ENCODE results near the gene FHOD1. TPM values are rescaled to one million over a fixed set of nuclear protein-coding genes. Genes with fewer than 3 reads are reported as not detected.

FHOD1 gene
- total RNA-seq, 1 donor from 2014 or later = 71.7 TPM

- H3K4me3 Mint-ChIP-seq (ENCODE audit: unreplicated experiment) = no peak overlapping the region
- H3K4me1 Mint-ChIP-seq (ENCODE audit: unreplicated experiment) = peaks cover 6% of the 10 kb centered on the region
- no peak for DNase-seq (ENCODE audit: extremely low spot score, unreplicated experiment)
- TF ChIP-seq CTCF (IDR thresholded peaks at IDR 0.05) = no peak
- no peak overlapping the region for H3K27ac Mint-ChIP-seq (ENCODE audit: unreplicated experiment)
- no peaks in the 10 kb centered on the region for H3K27me3 Mint-ChIP-seq (ENCODE audit: unreplicated experiment)
- no peaks in the 10 kb centered on the region for H3K9me3 Mint-ChIP-seq (ENCODE audit: unreplicated experiment)
- H3K36me3 Mint-ChIP-seq (ENCODE audit: unreplicated experiment) = no peaks in the 10 kb centered on the region
These were observed 67.7 kb downstream of the FHOD1 start for GRCh38 chr16:67179421-67180080.

Small RNA genes within 50 kb of the gene (microRNA-seq; reads per million reads assigned to microRNA genes)
- 163 reads per million, percentile 57 among the genes with 10 or more reads in this experiment for gene MIR328 (ENCODE audit: unreplicated experiment)

Other genes starting within 250 kb of the FHOD1 start
- gene CBFB, start 218.3 kb downstream of the FHOD1 start, total RNA-seq = 75.2 and 88.3 TPM in 2 replicates
- 19.5 and 19.8 TPM in 2 replicates for gene PHAF1, start 137.5 kb downstream of the FHOD1 start, total RNA-seq
- 44.1 and 44.9 TPM in 2 replicates for gene B3GNT9, start 96.5 kb downstream of the FHOD1 start, total RNA-seq
- 13.4 and 14.1 TPM in 2 replicates for gene TRADD, start 87.6 kb downstream of the FHOD1 start, total RNA-seq
- 12.8 and 15.5 TPM in 2 replicates for gene FBXL8, start 87.5 kb downstream of the FHOD1 start, total RNA-seq
- gene HSF4, start 82.7 kb downstream of the FHOD1 start, total RNA-seq = 19.6 and 22.3 TPM in 2 replicates
- gene NOL3, start 76.9 kb downstream of the FHOD1 start, total RNA-seq = 15.8 and 22.8 TPM in 2 replicates
- 26.6 and 35.7 TPM in 2 replicates for gene MATCAP1, start 63.5 kb downstream of the FHOD1 start, total RNA-seq
- not detected in 2 replicates for gene EXOC3L1, start 57.3 kb downstream of the FHOD1 start, total RNA-seq
- gene E2F4, start 55.3 kb downstream of the FHOD1 start, total RNA-seq = 40.0 and 43.4 TPM in 2 replicates
- gene ELMO3, start 48.4 kb downstream of the FHOD1 start, total RNA-seq = 1.7 and 2.1 TPM in 2 replicates
- 41.0 and 44.5 TPM in 2 replicates for gene TMEM208, start 20.4 kb downstream of the FHOD1 start, total RNA-seq
- 4.2 and 4.4 TPM in 2 replicates for gene SLC9A5, start 1.5 kb upstream of the FHOD1 start, total RNA-seq
- 10.1 and 11.4 TPM in 2 replicates for gene PLEKHG4, start 32.1 kb upstream of the FHOD1 start, total RNA-seq
- gene KCTD19, start 79.3 kb upstream of the FHOD1 start, total RNA-seq = 0.39 TPM in 1 of 2 replicates, not detected in the other
- gene LRRC36, start 79.3 kb upstream of the FHOD1 start, total RNA-seq = not detected in 2 replicates
- 1.4 and 1.5 TPM in 2 replicates for gene TPPP3, start 146.0 kb upstream of the FHOD1 start, total RNA-seq
- gene ZDHHC1, start 169.0 kb upstream of the FHOD1 start, total RNA-seq = 13.5 and 15.4 TPM in 2 replicates
- 0.40 and 0.68 TPM in 2 replicates for gene HSD11B2, start 183.6 kb upstream of the FHOD1 start, total RNA-seq
- 112 and 116 TPM in 2 replicates for gene ATP6V0D1, start 233.7 kb upstream of the FHOD1 start, total RNA-seq
- gene AGRP, start 236.1 kb upstream of the FHOD1 start, total RNA-seq = not detected in 2 replicates